ENCODE results near the gene CPEB4. TPM values are rescaled to one million over a fixed set of nuclear protein-coding genes. Genes with fewer than 3 reads are reported as not detected.

CPEB4 gene
- total and polyA plus RNA-seq, 10 of the 15 experiments (the other 5 are each of a cell fraction or from before 2014, with no cell fraction given), result 6.9 to 33.1 (median 20.4) TPM

GRCh38 chr5:173886150-173886549, 2.0 kb upstream of the CPEB4 start:
- Histone ChIP-seq H4K20me1 (ENCODE audit: control insufficient read depth, insufficient read depth) (no peaks in the 10 kb centered on the region), H2AFZ (ENCODE audit: control insufficient read depth, low read depth, low read length) (no peak overlapping the region), H3K4me1 (ENCODE audit: control insufficient read depth, insufficient read depth, low read length) (peaks cover 30% of the 10 kb centered on the region), H3K36me3 (ENCODE audit: control insufficient read depth in 2 of 2, insufficient read depth in 2 of 2, low read length in 1 of 2) (0 out of 4 replicates have a peak, but pooled peaks cover 0 to 3% of the 10 kb centered on the region in 2 experiments), H3K27me3 (replicated peaks in 1 of 2; ENCODE audit: control insufficient read depth in 2 of 2, insufficient read depth in 2 of 2, low read length in 1 of 2) (no peaks in the 10 kb centered on the region), H3K4me2 (ENCODE audit: control insufficient read depth, insufficient read depth) (no peak overlapping the region), H3K9ac (ENCODE audit: control insufficient read depth, insufficient read depth, low read length) (no peak overlapping the region), H3K4me3 (no peak overlapping the region), H3K79me2 (ENCODE audit: control insufficient read depth, insufficient read depth, low read length) (peaks cover 29% of the 10 kb centered on the region), H3K9me3 (replicated peaks; ENCODE audit: control insufficient read depth, insufficient read depth, low read length) (peaks cover 2% of the 10 kb centered on the region; the same call in 2 of the 3 replicates), H3K27ac (ENCODE audit: control insufficient read depth, insufficient read depth) (no peak overlapping the region)
- intact Hi-C loops (cut with micrococcal nuclease; ENCODE audit: unreplicated experiment), result loop anchor here (5.0 kb wide), 1 partner anchor 204 kb away; no protein-coding TSS in a partner anchor
- CTCF ChIA-PET, result interaction anchor here (1.5 to 8.8 kb wide), 10 partner anchors 15 to 267 kb away, joined by 3 to 86 read pairs (median 12); no protein-coding TSS in a partner anchor
- RAD21 ChIA-PET (ENCODE audit: unreplicated experiment), result interaction anchor here (0.7 to 17.9 kb wide), 7 partner anchors 12 to 257 kb away, joined by 3 to 395 read pairs (median 15); no protein-coding TSS in a partner anchor
- 96% methylated on average over 2 of the region's 2 CpGs for WGBS (ENCODE audit: insufficient coverage, insufficient replicate concordance, low lambda C conversion rate, missing lambda C conversion rate)
- in situ Hi-C loops (cut with MboI), result loop anchor here (5.0 kb wide), 1 partner anchor 64 kb away; no protein-coding TSS in a partner anchor
- POLR2A ChIA-PET, result interaction anchor here (0.5 to 16.1 kb wide), 7 partner anchors 8 to 225 kb away, joined by 3 to 240 read pairs (median 6); no protein-coding TSS in a partner anchor
- DNase-seq (ENCODE audit: low read depth, low spot score) (no peak), ATAC-seq (no peak), FAIRE-seq (no peak)
- SMC1A ChIA-PET (ENCODE audit: uncharacterized antibody, unreplicated experiment), result interaction anchor here (0.6 to 14.0 kb wide), 13 partner anchors 14 to 269 kb away, joined by 3 to 283 read pairs (median 8); partner anchors contain the start of gene BOD1
- TF ChIP-seq SKIL (IDR thresholded peaks at IDR 0.05; ENCODE audit: low read depth, poor library complexity, severe bottlenecking) (no peak), ZBTB40 (IDR thresholded peaks at IDR 0.05; ENCODE audit: borderline replicate concordance) (no peak), TCF12 (IDR thresholded peaks at IDR 0.05; ENCODE audit: low read depth, low read length) (no peak)
- BruUV-seq (replicated peaks), result no TSS peak
